CD4-positive, alpha-beta T cell (primary cell): ENCODE measurements around the gene CCL24. TPM values are rescaled to one million over a fixed set of nuclear protein-coding genes. Genes with fewer than 3 reads are reported as not detected.

Experiments used
- ATAC-seq: fragments of 200-7000 bp; cut with Tn5 transposase; one replicate; pipeline ENCODE4 v1.10.0; 2022; ENCODE audit warnings: mild to moderate bottlenecking; ENCODE audit not compliant: poor library complexity
- CTCF ChIA-PET: fragments of 350-600 bp; sonication (Branson Sonifier 250); formaldehyde crosslinking; loops from one replicate; lab custom pipeline; 2021; ENCODE audit warnings: antibody characterized with exemption, inconsistent platforms; lab: Charles Lee
- POLR2A ChIA-PET: fragments of 350-600 bp; sonication (Branson Sonifier 250); formaldehyde crosslinking; loops from one replicate; lab custom pipeline; 2021; ENCODE audit warnings: antibody characterized with exemption, inconsistent platforms; lab: Charles Lee
- DNase-seq, 14 experiments: peaks; one replicate each; pipeline ENCODE4 v3.0.0-alpha.2; 2013 to 2020; ENCODE audit warnings: mixed read lengths in 2 of 14
- H3K27ac ChIP-seq, 2 donors: one replicate each; pipeline versions ENCODE4 v1.5.1 to v1.7.0; 2013; ENCODE audit warnings: low read length in 2 of 2, low read depth in 1 of 2, mild to moderate bottlenecking in 1 of 2
- H3K27me3 ChIP-seq, 2 experiments: 1 replicate in 1 of 2; 2 replicates in 1 of 2; pipeline versions ENCODE4 v1.6.1 to v1.7.0; 2013; ENCODE audit warnings: low read length in 2 of 2, control low read depth in 1 of 2, mild to moderate bottlenecking in 1 of 2, moderate library complexity in 1 of 2; ENCODE audit not compliant: insufficient read depth in 2 of 2, control insufficient read depth in 1 of 2
- H3K36me3 ChIP-seq: one replicate; pipeline ENCODE4 v1.6.1; 2013; ENCODE audit warnings: low read length, control low read depth; ENCODE audit not compliant: insufficient read depth
- H3K4me1 ChIP-seq: one replicate; pipeline ENCODE4 v1.6.1; 2013; ENCODE audit warnings: low read length, control low read depth; ENCODE audit not compliant: insufficient read depth
- H3K4me3 ChIP-seq: one replicate; pipeline ENCODE4 v1.5.1; 2013; ENCODE audit warnings: mild to moderate bottlenecking, low read length, moderate library complexity
- H3K9me3 ChIP-seq, 2 experiments: 1 replicate in 1 of 2; 2 replicates in 1 of 2; pipeline versions ENCODE4 v1.6.1 to v1.7.0; 2013; ENCODE audit warnings: low read length in 2 of 2, mild to moderate bottlenecking in 2 of 2, control low read depth in 1 of 2, moderate library complexity in 1 of 2; ENCODE audit not compliant: control insufficient read depth in 1 of 2, insufficient read depth in 1 of 2
- H3K27ac Mint-ChIP-seq: one replicate; pipeline ENCODE4 v1.8.0; 2020; ENCODE audit warnings: mixed read lengths
- H3K27me3 Mint-ChIP-seq: one replicate; pipeline ENCODE4 v1.8.0; 2021; ENCODE audit warnings: mixed read lengths
- H3K36me3 Mint-ChIP-seq: one replicate; pipeline ENCODE4 v1.8.0; 2021; ENCODE audit warnings: low read depth, mixed read lengths
- H3K4me1 Mint-ChIP-seq: one replicate; pipeline ENCODE4 v1.8.0; 2021; ENCODE audit warnings: low read depth, mixed read lengths
- H3K4me3 Mint-ChIP-seq: one replicate; pipeline ENCODE4 v1.8.0; 2020; ENCODE audit warnings: mild to moderate bottlenecking, mixed read lengths
- H3K9me3 Mint-ChIP-seq: one replicate; pipeline ENCODE4 v1.8.0; 2020; ENCODE audit warnings: mixed read lengths
- CTCF ChIP-seq: fragments of 200-600 bp; IDR thresholded peaks from one replicate; pipeline ENCODE4 v1.8.0; 2022; ENCODE audit warnings: antibody characterized with exemption, mild to moderate bottlenecking
- intact Hi-C, 2 experiments: fragments of 100-400 bp; cut with DNase I in 1 of 2; cut with micrococcal nuclease in 1 of 2; formaldehyde crosslinking; loops; one replicate each; pipeline versions ENCODE4 v1.15.1 to v1.9.0; 2023 to 2025; cut with DNase I, micrococcal nuclease
- total RNA-seq, 174 experiments: library from RNA in 2 of 174; stranded (reverse) in 2 of 174; gene quantifications; one replicate each; pipeline ENCODE4 v1.2.3 and lab custom pipeline; 2021 to 2026

The CCL24 gene
- total RNA-seq, 2 experiments from 2014 or later = not detected

DNA sequence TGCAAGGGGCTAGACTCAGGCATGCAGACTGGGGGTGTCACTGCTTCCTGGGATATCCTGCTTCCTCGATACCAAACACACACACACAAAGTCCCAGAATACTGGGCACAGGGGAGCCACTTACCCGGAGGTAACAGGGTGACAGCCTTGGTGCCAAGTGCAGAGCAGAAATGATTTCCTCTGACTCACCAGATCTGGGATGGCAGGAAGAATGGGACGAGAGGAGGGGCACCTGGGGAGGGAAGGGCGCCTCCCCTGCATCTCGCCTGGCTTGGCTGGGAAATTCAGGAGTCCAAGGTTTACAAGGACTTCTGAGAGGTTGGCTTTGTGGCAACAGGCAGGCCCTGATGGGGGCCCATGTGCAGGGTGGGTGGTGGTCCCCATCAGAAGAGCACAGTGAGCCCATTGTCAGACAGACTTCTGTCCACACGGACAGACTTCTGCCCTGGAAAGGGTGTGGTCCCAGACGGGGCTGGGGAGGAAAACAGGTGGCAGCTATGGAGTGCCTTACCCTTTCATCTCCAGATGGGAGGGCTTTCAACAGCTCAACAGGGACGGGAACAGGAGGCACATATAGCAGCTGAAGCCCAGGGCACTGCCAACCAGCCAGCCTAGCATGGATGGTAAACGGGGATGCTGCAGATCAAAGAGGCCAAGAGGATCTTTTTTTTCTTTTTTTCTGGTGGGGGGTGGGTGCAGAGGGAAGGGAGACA is 9.7 kb upstream of the CCL24 start:
- CTCF ChIA-PET = no interaction called here
- no peak for TF ChIP-seq CTCF
- no peak for DNase-seq
- H3K27me3 ChIP-seq = no peaks in the 10 kb centered on the region
- no peak overlapping the region for H3K4me3 ChIP-seq
- Mint-ChIP-seq H3K27me3 (peaks cover 4% of the 10 kb centered on the region), H3K4me1 (no peaks in the 10 kb centered on the region), H3K9me3 (no peaks in the 10 kb centered on the region), H3K4me3 (no peak overlapping the region), H3K27ac (no peak overlapping the region), H3K36me3 (no peaks in the 10 kb centered on the region)
- POLR2A ChIA-PET = no interaction called here
- H3K27ac ChIP-seq = no peak overlapping the region
- H3K36me3 ChIP-seq = no peaks in the 10 kb centered on the region
- intact Hi-C loops = no loop called here
- no peaks in the 10 kb centered on the region for H3K9me3 ChIP-seq
- ATAC-seq = no peak
- H3K4me1 ChIP-seq = no peaks in the 10 kb centered on the region

DNA sequence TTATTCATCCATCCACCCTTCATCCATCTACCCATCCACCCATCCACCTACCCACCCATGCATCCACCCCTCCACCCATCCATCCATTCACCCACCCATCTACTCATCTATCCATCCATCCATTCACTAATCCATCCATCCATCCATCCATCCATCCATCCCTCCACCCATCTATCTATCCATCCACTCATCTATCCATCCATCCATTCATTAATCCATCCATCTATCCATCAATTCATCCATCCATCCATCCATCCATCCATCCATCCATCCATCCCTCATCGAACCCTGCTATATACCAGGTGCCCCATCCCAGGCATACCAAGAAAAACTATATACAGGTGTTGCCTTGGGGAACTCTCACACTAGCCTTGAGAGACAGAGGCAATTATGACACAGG is 7.1 kb upstream of the CCL24 start:
- no peak overlapping the region for H3K4me3 Mint-ChIP-seq
- no peaks in the 10 kb centered on the region for H3K27me3 ChIP-seq
- H3K4me3 ChIP-seq = no peak overlapping the region
- CTCF ChIA-PET = no interaction called here
- no peaks in the 10 kb centered on the region for H3K4me1 ChIP-seq
- H3K9me3 Mint-ChIP-seq = no peaks in the 10 kb centered on the region
- POLR2A ChIA-PET = no interaction called here
- no peak overlapping the region for H3K27ac Mint-ChIP-seq
- DNase-seq (no peak), ATAC-seq (no peak)
- peaks cover 4% of the 10 kb centered on the region for H3K27me3 Mint-ChIP-seq
- H3K4me1 Mint-ChIP-seq = no peaks in the 10 kb centered on the region
- H3K36me3 Mint-ChIP-seq = no peaks in the 10 kb centered on the region
- no peaks in the 10 kb centered on the region for H3K36me3 ChIP-seq
- no peaks in the 10 kb centered on the region for H3K9me3 ChIP-seq
- intact Hi-C loops = no loop called here
- TF ChIP-seq CTCF = no peak
- no peak overlapping the region for H3K27ac ChIP-seq

DNA sequence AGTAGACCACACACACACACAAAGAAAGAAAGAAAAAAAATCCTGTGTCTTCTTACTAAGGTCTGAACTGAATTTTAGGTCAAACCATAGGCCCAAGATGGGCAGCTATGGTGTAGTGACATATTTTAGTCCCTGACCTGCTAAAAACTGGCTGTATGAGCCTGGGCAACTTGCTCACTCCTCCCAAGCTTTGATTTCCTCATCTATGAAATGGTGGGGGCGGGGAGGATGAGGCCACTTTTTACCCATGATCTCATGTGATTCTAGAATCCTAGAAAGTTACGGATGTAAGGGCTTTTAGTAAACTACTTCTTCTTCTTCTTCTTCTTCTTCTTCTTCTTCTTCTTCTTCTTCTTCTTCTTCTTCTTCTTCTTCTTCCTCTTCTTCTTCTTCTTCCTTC is 6.1 kb upstream of the CCL24 start:
- H3K4me1 Mint-ChIP-seq = no peaks in the 10 kb centered on the region
- POLR2A ChIA-PET = no interaction called here
- CTCF ChIA-PET = no interaction called here

More for the DNA sequence above, 6.1 kb upstream of the CCL24 start:
- Mint-ChIP-seq H3K4me3 (no peak overlapping the region), H3K27ac (no peak overlapping the region), H3K9me3 (no peaks in the 10 kb centered on the region), H3K27me3 (peaks cover 4% of the 10 kb centered on the region), H3K36me3 (no peaks in the 10 kb centered on the region)
- Histone ChIP-seq H3K27me3 (no peaks in the 10 kb centered on the region), H3K4me1 (no peaks in the 10 kb centered on the region), H3K27ac (no peak overlapping the region), H3K36me3 (no peaks in the 10 kb centered on the region), H3K9me3 (no peaks in the 10 kb centered on the region), H3K4me3 (no peak overlapping the region)
- no peak for TF ChIP-seq CTCF
- ATAC-seq = no peak
- intact Hi-C loops = no loop called here
- peak in 3 of 14 experiments; percentile 7 to 35 (median 22) for DNase-seq
